Lower lobe of right lung (tissue), 2 donors: ENCODE measurements around the gene NPB. TPM values are rescaled to one million over a fixed set of nuclear protein-coding genes. Genes with fewer than 3 reads are reported as not detected.

Experiments
- ATAC-seq, 2 donors: fragments of 200-7000 bp; cut with Tn5 transposase; one replicate each; pipeline ENCODE4 v1.9.1; 2020 to 2022; ENCODE audit warnings: mild to moderate bottlenecking in 2 of 2, moderate library complexity in 2 of 2
- DNase-seq: peaks from one replicate; pipeline ENCODE4 v3.0.0-alpha.2; 2020
- H3K27ac ChIP-seq: fragments of 200-600 bp; one replicate; pipeline ENCODE4 v1.8.0; 2022
- H3K27me3 ChIP-seq: fragments of 200-600 bp; one replicate; pipeline ENCODE4 v1.8.0; 2022; ENCODE audit warnings: low read depth
- H3K36me3 ChIP-seq: fragments of 200-600 bp; one replicate; pipeline ENCODE4 v1.8.0; 2022; ENCODE audit warnings: mild to moderate bottlenecking
- H3K4me1 ChIP-seq: fragments of 200-600 bp; one replicate; pipeline ENCODE4 v1.8.0; 2022
- H3K4me3 ChIP-seq: fragments of 200-600 bp; one replicate; pipeline ENCODE4 v1.8.0; 2022; ENCODE audit warnings: mild to moderate bottlenecking
- H3K9me3 ChIP-seq: fragments of 200-600 bp; one replicate; pipeline ENCODE4 v1.8.0; 2022
- intact Hi-C: fragments of 100-400 bp; cut with DNase I; formaldehyde crosslinking; loops from one replicate; pipeline ENCODE4 v1.11.0; 2022
- total RNA-seq: library from RNA; stranded (reverse); fragmentation: NEBNext Ultra II Directional; extraction: Animal tissue kit (Norgen Biotek cat#: 25700); gene quantifications from one replicate; pipeline ENCODE4 v1.2.1, GENCODE V29; 2021
- TF ChIP-seq, protein P1 (sequence below): fragments of 200-600 bp; IDR thresholded peaks from one replicate; pipeline ENCODE4 v1.8.0; 2022; ENCODE audit warnings: antibody characterized with exemption, mild to moderate bottlenecking
- donor health status: DM: no; HTN: yes; CAD: no; lungs with severe emphysema.

NPB gene
- total RNA-seq, 1 donor from 2014 or later = 0.71 TPM

DNA sequence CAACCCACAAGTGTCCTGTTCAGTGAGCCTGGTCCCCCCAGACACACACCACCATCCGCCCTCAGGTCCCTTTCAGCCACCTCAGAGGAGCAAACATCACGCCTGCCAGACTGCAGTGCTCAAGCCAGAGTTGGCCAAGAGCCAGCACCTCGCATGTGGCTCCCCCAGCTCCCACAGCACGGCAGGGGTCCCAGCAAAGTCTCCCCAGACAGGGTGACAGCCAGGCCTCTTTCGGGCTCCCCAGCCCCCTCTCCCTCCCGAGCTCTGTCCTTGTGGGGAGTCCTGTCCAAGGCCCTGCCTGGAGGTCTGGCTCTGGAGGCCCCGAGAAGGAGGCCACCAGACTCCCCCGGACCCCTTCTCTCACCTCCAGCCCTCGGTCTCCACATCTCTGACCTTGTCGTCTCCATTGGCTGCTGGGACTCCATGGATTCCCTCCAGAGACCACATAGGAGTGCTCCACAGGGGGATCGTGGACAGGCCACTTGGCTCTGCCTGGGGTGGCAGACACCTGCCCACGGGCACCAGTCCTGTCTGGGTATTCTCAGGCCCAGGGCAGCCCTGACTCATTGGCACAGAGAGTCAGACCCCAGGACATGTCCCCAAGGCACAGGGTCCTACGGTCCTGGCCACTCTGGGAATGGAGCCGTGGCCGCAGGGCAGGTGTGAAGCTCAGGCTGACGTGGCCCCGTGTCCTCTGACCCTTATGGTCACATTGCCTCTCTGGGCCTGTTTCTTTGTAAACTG lies 46.8 kb downstream of the NPB start:
- ATAC-seq = no peak

DNA sequence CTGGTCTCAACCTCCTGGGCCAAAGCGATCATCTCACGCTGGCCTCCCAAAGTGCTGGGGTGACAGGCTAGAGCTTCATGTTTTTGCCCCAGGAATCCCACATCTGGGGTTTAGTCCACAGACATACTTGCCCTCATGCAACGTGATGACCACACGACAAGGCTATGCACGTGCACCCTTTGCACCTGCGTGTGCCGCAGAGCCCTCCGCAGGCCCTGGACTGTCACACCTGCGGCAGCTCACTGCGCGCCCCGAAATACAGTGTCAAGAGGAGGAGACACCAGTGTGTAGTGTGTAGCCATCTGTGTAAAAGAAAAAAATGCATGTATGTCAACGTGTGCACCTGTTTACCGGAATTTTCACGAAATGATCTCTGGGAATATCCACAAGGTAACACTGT lies 48.5 kb downstream of the NPB start:
- intact Hi-C loops = no loop called here

More for the DNA sequence above, 46.8 kb downstream of the NPB start:
- Histone ChIP-seq H3K27ac (no peak overlapping the region), H3K36me3 (no peaks in the 10 kb centered on the region), H3K27me3 (no peaks in the 10 kb centered on the region), H3K4me1 (no peaks in the 10 kb centered on the region), H3K4me3 (no peak overlapping the region), H3K9me3 (no peaks in the 10 kb centered on the region)
- DNase-seq = no peak
- intact Hi-C loops = no loop called here
- TF ChIP-seq, protein P1, sequence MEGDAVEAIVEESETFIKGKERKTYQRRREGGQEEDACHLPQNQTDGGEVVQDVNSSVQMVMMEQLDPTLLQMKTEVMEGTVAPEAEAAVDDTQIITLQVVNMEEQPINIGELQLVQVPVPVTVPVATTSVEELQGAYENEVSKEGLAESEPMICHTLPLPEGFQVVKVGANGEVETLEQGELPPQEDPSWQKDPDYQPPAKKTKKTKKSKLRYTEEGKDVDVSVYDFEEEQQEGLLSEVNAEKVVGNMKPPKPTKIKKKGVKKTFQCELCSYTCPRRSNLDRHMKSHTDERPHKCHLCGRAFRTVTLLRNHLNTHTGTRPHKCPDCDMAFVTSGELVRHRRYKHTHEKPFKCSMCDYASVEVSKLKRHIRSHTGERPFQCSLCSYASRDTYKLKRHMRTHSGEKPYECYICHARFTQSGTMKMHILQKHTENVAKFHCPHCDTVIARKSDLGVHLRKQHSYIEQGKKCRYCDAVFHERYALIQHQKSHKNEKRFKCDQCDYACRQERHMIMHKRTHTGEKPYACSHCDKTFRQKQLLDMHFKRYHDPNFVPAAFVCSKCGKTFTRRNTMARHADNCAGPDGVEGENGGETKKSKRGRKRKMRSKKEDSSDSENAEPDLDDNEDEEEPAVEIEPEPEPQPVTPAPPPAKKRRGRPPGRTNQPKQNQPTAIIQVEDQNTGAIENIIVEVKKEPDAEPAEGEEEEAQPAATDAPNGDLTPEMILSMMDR = no peak

DNA sequence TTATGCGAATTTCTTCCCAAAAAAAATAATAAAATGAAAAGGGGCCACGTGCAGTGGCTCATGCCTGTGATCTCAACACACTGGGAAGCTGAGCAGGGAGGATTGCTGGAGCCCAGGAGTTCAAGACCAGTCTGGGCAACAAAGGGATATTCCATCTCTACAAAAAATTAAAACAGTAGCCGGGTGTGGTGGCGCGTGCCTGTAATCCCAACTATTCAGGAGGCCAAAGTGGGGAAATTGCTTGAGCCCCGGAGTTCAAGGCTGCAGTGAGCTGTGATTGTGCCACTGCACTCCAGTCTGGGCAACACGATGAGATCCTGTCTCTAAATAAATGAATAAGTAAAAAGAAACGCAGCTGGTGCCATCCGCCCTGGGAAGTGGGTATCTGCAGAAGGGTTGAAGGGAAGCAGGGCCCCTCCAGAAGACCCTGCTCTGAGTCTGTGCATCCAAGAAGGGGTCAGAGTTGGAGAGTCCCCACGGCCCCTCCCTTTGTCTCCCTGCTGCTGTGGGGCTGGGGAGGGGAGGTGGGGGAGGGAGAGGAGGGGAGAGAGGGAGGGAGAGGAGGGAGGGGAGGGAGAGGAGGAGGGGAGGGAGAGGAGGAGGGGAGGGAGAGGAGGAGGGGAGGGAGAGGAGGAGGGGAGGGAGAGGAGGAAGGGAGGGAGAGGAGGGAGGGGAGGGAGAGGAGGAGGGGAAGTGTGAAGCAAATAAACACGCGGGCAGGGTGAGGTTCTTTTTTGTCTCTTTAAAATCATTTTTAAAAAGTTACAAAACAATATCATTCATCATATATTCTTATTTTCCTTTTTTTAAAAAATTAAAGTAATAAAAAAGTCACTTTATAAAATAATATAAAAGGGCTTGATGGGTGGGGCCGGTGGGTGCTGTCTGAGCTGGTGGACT lies 50.0 kb downstream of the NPB start:
- DNase-seq = no peak
- Histone ChIP-seq H3K9me3 (no peaks in the 10 kb centered on the region), H3K27ac (no peak overlapping the region), H3K36me3 (no peaks in the 10 kb centered on the region), H3K4me1 (no peaks in the 10 kb centered on the region), H3K4me3 (no peak overlapping the region), H3K27me3 (peaks cover 5% of the 10 kb centered on the region)
- intact Hi-C loops = no loop called here
- ATAC-seq = no peak
- TF ChIP-seq, protein P1 = no peak

More for the DNA sequence above, 48.5 kb downstream of the NPB start:
- Histone ChIP-seq H3K36me3 (no peaks in the 10 kb centered on the region), H3K4me3 (no peak overlapping the region), H3K27me3 (no peaks in the 10 kb centered on the region), H3K27ac (no peak overlapping the region), H3K9me3 (no peaks in the 10 kb centered on the region), H3K4me1 (no peaks in the 10 kb centered on the region)
- no peak for ATAC-seq
- DNase-seq = no peak
- TF ChIP-seq, protein P1 = no peak

Other genes starting within 250 kb of the NPB start
- 2.0 TPM for gene PDE6G, start 245.7 kb upstream of the NPB start, total RNA-seq
- gene OXLD1, start 235.6 kb upstream of the NPB start, total RNA-seq = 29.7 TPM
- gene CCDC137, start 235.5 kb upstream of the NPB start, total RNA-seq = 12.8 TPM
- 19.0 TPM for gene ARL16, start 218.4 kb upstream of the NPB start, total RNA-seq
- gene HGS, start 218.2 kb upstream of the NPB start, total RNA-seq = 92.0 TPM
- 35.0 TPM for gene MRPL12, start 198.9 kb upstream of the NPB start, total RNA-seq
- gene SLC25A10, start 190.0 kb upstream of the NPB start, total RNA-seq = 7.3 TPM
- gene GCGR, start 98.1 kb upstream of the NPB start, total RNA-seq = not detected
- 69.2 TPM for gene MCRIP1, start 68.9 kb upstream of the NPB start, total RNA-seq
- not detected for gene PPP1R27, start 67.2 kb upstream of the NPB start, total RNA-seq
- gene P4HB, start 41.7 kb upstream of the NPB start, total RNA-seq = 432 TPM
- 331 TPM for gene ARHGDIA, start 30.9 kb upstream of the NPB start, total RNA-seq
- gene ALYREF, start 10.7 kb upstream of the NPB start, total RNA-seq = 42.7 TPM
- gene ANAPC11, start 10.5 kb upstream of the NPB start, total RNA-seq = 81.9 TPM
- gene PCYT2, start 9.2 kb downstream of the NPB start, total RNA-seq = 39.7 TPM
- 32.8 TPM for gene SIRT7, start 15.9 kb downstream of the NPB start, total RNA-seq
- gene MAFG, start 25.5 kb downstream of the NPB start, total RNA-seq = 30.7 TPM
- gene PYCR1, start 35.1 kb downstream of the NPB start, total RNA-seq = 23.0 TPM
- not detected for gene MYADML2, start 45.0 kb downstream of the NPB start, total RNA-seq
- 4.4 TPM for gene NOTUM, start 58.9 kb downstream of the NPB start, total RNA-seq
- gene ASPSCR1, start 75.4 kb downstream of the NPB start, total RNA-seq = 45.3 TPM
- gene CENPX, start 120.6 kb downstream of the NPB start, total RNA-seq = 43.8 TPM
- gene LRRC45, start 121.1 kb downstream of the NPB start, total RNA-seq = 17.3 TPM
- 2.8 TPM for gene RAC3, start 129.4 kb downstream of the NPB start, total RNA-seq
- 133 TPM for gene DCXR, start 135.5 kb downstream of the NPB start, total RNA-seq
- gene RFNG, start 149.6 kb downstream of the NPB start, total RNA-seq = 35.1 TPM
- gene GPS1, start 149.7 kb downstream of the NPB start, total RNA-seq = 71.5 TPM
- gene DUS1L, start 163.6 kb downstream of the NPB start, total RNA-seq = 85.1 TPM
- 302 TPM for gene FASN, start 196.0 kb downstream of the NPB start, total RNA-seq